HEK293 (cell line): ENCODE measurements around the gene DCD.
A peak's percentile ranks its signal among the peaks of the same experiment; 100 is the strongest.

ENCODE experiments used
- CTCF ChIA-PET: fragments of 350-600 bp; formaldehyde crosslinking; extraction: SDS; loops from one replicate; lab custom pipeline; 2021; ENCODE audit warnings: antibody characterized with exemption; lab: Yijun Ruan, JAX
- POLR2A ChIA-PET: fragments of 300-600 bp; formaldehyde crosslinking; extraction: SDS; loops from one replicate; lab custom pipeline; 2020; ENCODE audit warnings: antibody characterized with exemption, inconsistent platforms; lab: Yijun Ruan, JAX
- H3K27ac ChIP-seq: fragments of 200-500 bp; sonication (Bioruptor generic); 2 replicates; pipeline ENCODE4 v1.5.1; 2014; ENCODE audit warnings: low read depth, low read length, control low read depth, inconsistent platforms; ENCODE audit errors: extremely low read depth
- H3K36me3 ChIP-seq, 2 experiments: fragments of 200-500 bp in 1 of 2; sonication (Bioruptor generic) in 1 of 2; 1 replicate in 1 of 2; 2 replicates in 1 of 2; pipeline ENCODE4 v1.5.1; 2014 to 2017; ENCODE audit warnings: inconsistent platforms in 2 of 2, low read length in 2 of 2; ENCODE audit not compliant: control insufficient read depth in 2 of 2, insufficient read depth in 1 of 2
- H3K4me1 ChIP-seq: fragments of 200-500 bp; sonication (Bioruptor generic); 2 replicates; pipeline ENCODE4 v1.5.1; 2014; ENCODE audit warnings: mild to moderate bottlenecking, low read length, inconsistent platforms; ENCODE audit not compliant: control insufficient read depth, insufficient read depth
- H3K4me3 ChIP-seq: 2 replicates; pipeline ENCODE4 v1.5.1; 2011; ENCODE audit warnings: low read depth, mild to moderate bottlenecking, control low read depth, low read length, moderate library complexity
- H3K9me3 ChIP-seq: fragments of 200-500 bp; sonication (Bioruptor generic); 2 replicates; pipeline ENCODE4 v1.5.1; 2014; ENCODE audit warnings: low read depth, low read length, inconsistent platforms; ENCODE audit not compliant: control insufficient read depth, insufficient read depth
- FEZF1 ChIP-seq: fragments of 450-650 bp; formaldehyde crosslinking; IDR thresholded peaks from 2 replicates; pipeline ENCODE4 v1.5.1; 2016; ENCODE audit warnings: missing biosample characterization, missing genetic modification characterization
- HOXC10 ChIP-seq: sonication (generic); formaldehyde crosslinking; IDR thresholded peaks from 2 replicates; pipeline ENCODE4 v1.8.1; 2023; ENCODE audit warnings: mild to moderate bottlenecking, missing genetic modification reagents
- KLF1 ChIP-seq: fragments of 450-650 bp; formaldehyde crosslinking; IDR thresholded peaks from 2 replicates; pipeline ENCODE4 v1.5.1; 2016; ENCODE audit warnings: missing biosample characterization, missing genetic modification characterization
- KLF8 ChIP-seq: fragments of 450-650 bp; formaldehyde crosslinking; IDR thresholded peaks from 2 replicates; pipeline ENCODE4 v1.5.1; 2016; ENCODE audit warnings: missing biosample characterization, missing genetic modification characterization
- RBAK ChIP-seq: fragments of 450-650 bp; formaldehyde crosslinking; IDR thresholded peaks from 2 replicates; pipeline ENCODE4 v1.5.1; 2016; ENCODE audit warnings: missing biosample characterization, missing genetic modification characterization
- ZBTB17 ChIP-seq: fragments of 450-650 bp; formaldehyde crosslinking; IDR thresholded peaks from 2 replicates; pipeline ENCODE4 v1.5.1; 2016; ENCODE audit warnings: missing biosample characterization, missing genetic modification characterization
- ZBTB21 ChIP-seq: fragments of 450-650 bp; formaldehyde crosslinking; IDR thresholded peaks from 2 replicates; pipeline ENCODE4 v1.5.1; 2017; ENCODE audit warnings: missing biosample characterization, missing genetic modification characterization
- ZBTB48 ChIP-seq: fragments of 450-650 bp; formaldehyde crosslinking; IDR thresholded peaks from 2 replicates; pipeline ENCODE4 v1.5.1; 2016; ENCODE audit warnings: missing biosample characterization, missing genetic modification characterization
- ZBTB7A ChIP-seq: fragments of 450-650 bp; formaldehyde crosslinking; IDR thresholded peaks from 2 replicates; pipeline ENCODE4 v1.5.1; 2016; ENCODE audit warnings: low read depth, missing biosample characterization, missing genetic modification characterization
- ZFP41 ChIP-seq: fragments of 450-650 bp; formaldehyde crosslinking; IDR thresholded peaks from 2 replicates; pipeline ENCODE4 v1.5.1; 2016; ENCODE audit warnings: missing biosample characterization, missing genetic modification characterization, borderline replicate concordance
- ZIC2 ChIP-seq: fragments of 450-650 bp; formaldehyde crosslinking; IDR thresholded peaks from 2 replicates; pipeline ENCODE4 v1.5.1; 2016; ENCODE audit warnings: missing biosample characterization, missing genetic modification characterization
- ZNF132 ChIP-seq: fragments of 450-650 bp; formaldehyde crosslinking; IDR thresholded peaks from 2 replicates; pipeline ENCODE4 v1.5.1; 2017; ENCODE audit warnings: missing biosample characterization, missing genetic modification characterization, borderline replicate concordance
- ZNF16 ChIP-seq: fragments of 450-650 bp; formaldehyde crosslinking; IDR thresholded peaks from 2 replicates; pipeline ENCODE4 v1.5.1; 2016; ENCODE audit warnings: low read depth, missing biosample characterization, missing genetic modification characterization
- ZNF223 ChIP-seq: fragments of 450-650 bp; formaldehyde crosslinking; IDR thresholded peaks from 2 replicates; pipeline ENCODE4 v1.5.1; 2016; ENCODE audit warnings: missing biosample characterization, missing genetic modification characterization
- ZNF302 ChIP-seq: fragments of 450-650 bp; formaldehyde crosslinking; IDR thresholded peaks from 2 replicates; pipeline ENCODE4 v1.5.1; 2016; ENCODE audit warnings: missing biosample characterization, missing genetic modification characterization, low read depth
- ZNF311 ChIP-seq: fragments of 450-650 bp; formaldehyde crosslinking; IDR thresholded peaks from 2 replicates; pipeline ENCODE4 v1.5.1; 2017; ENCODE audit warnings: missing biosample characterization, missing genetic modification characterization, borderline replicate concordance
- ZNF341 ChIP-seq: fragments of 450-650 bp; formaldehyde crosslinking; IDR thresholded peaks from 2 replicates; pipeline ENCODE4; 2016; ENCODE audit warnings: low read depth, missing biosample characterization, missing genetic modification characterization
- ZNF560 ChIP-seq: fragments of 450-650 bp; formaldehyde crosslinking; IDR thresholded peaks from 2 replicates; pipeline ENCODE4 v1.5.1; 2017; ENCODE audit warnings: missing biosample characterization, missing genetic modification characterization, borderline replicate concordance
- ZNF561 ChIP-seq: fragments of 450-650 bp; IDR thresholded peaks from 2 replicates; pipeline ENCODE4 v1.5.1; 2018; ENCODE audit warnings: missing biosample characterization, missing genetic modification characterization, borderline replicate concordance
- ZNF610 ChIP-seq: fragments of 450-650 bp; formaldehyde crosslinking; IDR thresholded peaks from 2 replicates; pipeline ENCODE4 v1.5.1; 2016; ENCODE audit warnings: missing biosample characterization, missing genetic modification characterization, borderline replicate concordance
- ZNF623 ChIP-seq: fragments of 450-650 bp; formaldehyde crosslinking; IDR thresholded peaks from 2 replicates; pipeline ENCODE4 v1.5.1; 2016; ENCODE audit warnings: missing biosample characterization, missing genetic modification characterization
- ZNF670 ChIP-seq: fragments of 450-650 bp; formaldehyde crosslinking; IDR thresholded peaks from 2 replicates; pipeline ENCODE4 v1.5.1; 2016; ENCODE audit warnings: missing biosample characterization, missing genetic modification characterization, low read depth
- ZNF776 ChIP-seq: fragments of 450-650 bp; formaldehyde crosslinking; IDR thresholded peaks from 2 replicates; pipeline ENCODE4 v1.5.0; 2017; ENCODE audit warnings: missing biosample characterization, missing genetic modification characterization, borderline replicate concordance
- ZNF791 ChIP-seq: fragments of 450-650 bp; formaldehyde crosslinking; IDR thresholded peaks from 2 replicates; pipeline ENCODE4 v1.5.1; 2016; ENCODE audit warnings: missing biosample characterization, missing genetic modification characterization
- TF ChIP-seq, protein P1 (sequence below): fragments of 450-650 bp; formaldehyde crosslinking; IDR thresholded peaks from 2 replicates; pipeline ENCODE4 v1.5.1; 2016; ENCODE audit warnings: missing biosample characterization, missing genetic modification characterization
- TF ChIP-seq, protein P2 (sequence below): fragments of 450-650 bp; formaldehyde crosslinking; IDR thresholded peaks from 2 replicates; pipeline ENCODE4 v1.5.1; 2017; ENCODE audit warnings: missing biosample characterization, missing genetic modification characterization
- TF ChIP-seq, protein P3 (sequence below): fragments of 450-650 bp; formaldehyde crosslinking; IDR thresholded peaks from 2 replicates; pipeline ENCODE4 v1.5.1; 2016; ENCODE audit warnings: missing biosample characterization, missing genetic modification characterization, borderline replicate concordance

Gene DCD

DNA sequence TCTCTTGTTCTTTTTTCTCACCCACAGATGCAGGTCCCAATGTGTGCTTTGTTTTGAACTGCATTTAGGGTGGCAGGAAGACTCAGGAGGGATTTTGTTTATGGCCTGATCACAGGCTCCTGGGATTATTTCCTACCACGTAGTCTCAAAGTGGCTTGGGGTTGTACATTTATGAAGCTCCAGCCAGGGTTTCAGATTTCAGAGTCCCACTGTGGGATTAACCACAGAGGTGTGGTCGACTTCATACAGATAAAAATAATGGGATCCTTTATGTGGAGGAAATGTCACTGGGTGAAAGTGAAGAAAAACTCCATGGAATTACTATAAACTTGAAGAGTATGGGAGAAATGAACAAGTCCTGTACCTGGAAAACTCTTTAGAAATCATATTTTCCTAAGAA is 45.5 kb downstream of the DCD start (continued):
- TF ChIP-seq ZFP41 (no peak), ZBTB21 (tag by site-specific recombination) (no peak), KLF8 (no peak), KLF1 (peak; percentile 58), ZNF776 (tag by site-specific recombination) (no peak), ZNF223 (no peak), ZNF302 (no peak), ZBTB7A (tag by site-specific recombination) (no peak), FEZF1 (tag by site-specific recombination) (peak; percentile 74), ZNF560 (tag by site-specific recombination) (no peak), ZIC2 (tag by site-specific recombination) (peak; percentile 56; the same call in 1 of the 2 replicates), ZBTB48 (tag by site-specific recombination) (no peak)

DNA sequence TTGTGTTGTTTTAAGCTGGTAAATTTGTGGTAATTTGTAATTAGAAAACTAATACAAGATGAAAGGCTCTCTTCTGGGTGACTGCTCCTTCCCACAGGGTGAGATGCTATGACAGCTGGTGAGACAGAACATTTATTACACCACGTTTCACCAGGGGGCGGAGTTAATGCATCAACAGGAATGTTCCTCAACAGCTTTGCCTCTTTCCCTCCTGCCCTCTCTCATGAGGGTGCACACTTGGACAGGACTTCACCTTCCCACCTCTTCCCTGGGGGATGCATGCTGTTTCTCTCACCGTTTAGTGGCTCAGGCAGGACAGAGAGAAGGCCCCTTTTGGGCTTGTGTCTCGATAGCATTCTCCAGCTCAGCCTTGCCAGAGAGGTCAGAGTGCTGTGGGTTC is 46.3 kb downstream of the DCD start:
- Histone ChIP-seq H3K36me3 (no peaks in the 10 kb centered on the region), H3K4me1 (no peaks in the 10 kb centered on the region), H3K27ac (no peak overlapping the region), H3K4me3 (no peak overlapping the region), H3K9me3 (no peaks in the 10 kb centered on the region)
- TF ChIP-seq ZNF311 (tag by site-specific recombination) = no peak
- no peak for TF ChIP-seq ZNF561 (tag by site-specific recombination)
- peak; percentile 89 for TF ChIP-seq ZIC2 (tag by site-specific recombination)
- 0 out of 2 replicates have a peak, but pooled peaks have one; percentile 30 for TF ChIP-seq ZBTB17 (tag by site-specific recombination)
- POLR2A ChIA-PET = no interaction called here
- CTCF ChIA-PET = interaction anchor here (0.6 to 5.6 kb wide), 15 partner anchors 10 to 356 kb away, joined by 3 to 26 read pairs (median 4); no protein-coding TSS in a partner anchor

DNA sequence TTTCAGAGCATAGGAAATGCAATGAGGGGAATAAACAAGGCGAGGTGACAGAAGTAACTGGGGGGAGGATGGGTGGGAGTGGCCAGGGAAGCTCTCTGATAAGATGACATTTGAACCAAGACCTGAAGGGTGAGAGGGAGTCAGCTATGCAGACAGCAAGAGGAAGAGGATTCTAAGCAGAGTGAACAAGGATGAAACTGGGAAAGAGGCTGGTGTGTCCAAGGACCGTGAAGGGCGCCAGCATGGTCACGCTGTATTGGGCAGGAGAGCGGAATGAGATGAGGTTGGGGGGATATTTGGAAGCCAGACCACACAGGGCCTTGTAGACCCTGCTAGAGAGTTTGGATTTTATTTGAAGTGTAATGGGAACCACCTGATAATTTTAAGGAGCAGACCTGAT is 49.2 kb downstream of the DCD start:
- Histone ChIP-seq H3K9me3 (no peaks in the 10 kb centered on the region), H3K27ac (no peak overlapping the region), H3K36me3 (no peaks in the 10 kb centered on the region), H3K4me3 (no peak overlapping the region), H3K4me1 (no peaks in the 10 kb centered on the region)
- CTCF ChIA-PET = interaction anchor here (0.6 to 5.7 kb wide), 15 partner anchors 12 to 675 kb away, joined by 3 to 64 read pairs (median 4); partner anchors contain the start of gene LACRT
- POLR2A ChIA-PET = no interaction called here
- TF ChIP-seq, protein P1, sequence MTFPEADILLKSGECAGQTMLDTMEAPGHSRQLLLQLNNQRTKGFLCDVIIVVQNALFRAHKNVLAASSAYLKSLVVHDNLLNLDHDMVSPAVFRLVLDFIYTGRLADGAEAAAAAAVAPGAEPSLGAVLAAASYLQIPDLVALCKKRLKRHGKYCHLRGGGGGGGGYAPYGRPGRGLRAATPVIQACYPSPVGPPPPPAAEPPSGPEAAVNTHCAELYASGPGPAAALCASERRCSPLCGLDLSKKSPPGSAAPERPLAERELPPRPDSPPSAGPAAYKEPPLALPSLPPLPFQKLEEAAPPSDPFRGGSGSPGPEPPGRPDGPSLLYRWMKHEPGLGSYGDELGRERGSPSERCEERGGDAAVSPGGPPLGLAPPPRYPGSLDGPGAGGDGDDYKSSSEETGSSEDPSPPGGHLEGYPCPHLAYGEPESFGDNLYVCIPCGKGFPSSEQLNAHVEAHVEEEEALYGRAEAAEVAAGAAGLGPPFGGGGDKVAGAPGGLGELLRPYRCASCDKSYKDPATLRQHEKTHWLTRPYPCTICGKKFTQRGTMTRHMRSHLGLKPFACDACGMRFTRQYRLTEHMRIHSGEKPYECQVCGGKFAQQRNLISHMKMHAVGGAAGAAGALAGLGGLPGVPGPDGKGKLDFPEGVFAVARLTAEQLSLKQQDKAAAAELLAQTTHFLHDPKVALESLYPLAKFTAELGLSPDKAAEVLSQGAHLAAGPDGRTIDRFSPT (tag by site-specific recombination) = no peak
- no peak for TF ChIP-seq ZNF341
- no peak for TF ChIP-seq ZNF16
- no peak for TF ChIP-seq RBAK (tag by site-specific recombination)
- no peak for TF ChIP-seq HOXC10 (CRISPR knock-in tag)
- TF ChIP-seq ZNF670 (tag by site-specific recombination) = no peak
- TF ChIP-seq ZNF623 (tag by site-specific recombination) = no peak
- TF ChIP-seq ZNF610 = no peak
- TF ChIP-seq ZNF311 (tag by site-specific recombination) = no peak
- TF ChIP-seq, protein P2, sequence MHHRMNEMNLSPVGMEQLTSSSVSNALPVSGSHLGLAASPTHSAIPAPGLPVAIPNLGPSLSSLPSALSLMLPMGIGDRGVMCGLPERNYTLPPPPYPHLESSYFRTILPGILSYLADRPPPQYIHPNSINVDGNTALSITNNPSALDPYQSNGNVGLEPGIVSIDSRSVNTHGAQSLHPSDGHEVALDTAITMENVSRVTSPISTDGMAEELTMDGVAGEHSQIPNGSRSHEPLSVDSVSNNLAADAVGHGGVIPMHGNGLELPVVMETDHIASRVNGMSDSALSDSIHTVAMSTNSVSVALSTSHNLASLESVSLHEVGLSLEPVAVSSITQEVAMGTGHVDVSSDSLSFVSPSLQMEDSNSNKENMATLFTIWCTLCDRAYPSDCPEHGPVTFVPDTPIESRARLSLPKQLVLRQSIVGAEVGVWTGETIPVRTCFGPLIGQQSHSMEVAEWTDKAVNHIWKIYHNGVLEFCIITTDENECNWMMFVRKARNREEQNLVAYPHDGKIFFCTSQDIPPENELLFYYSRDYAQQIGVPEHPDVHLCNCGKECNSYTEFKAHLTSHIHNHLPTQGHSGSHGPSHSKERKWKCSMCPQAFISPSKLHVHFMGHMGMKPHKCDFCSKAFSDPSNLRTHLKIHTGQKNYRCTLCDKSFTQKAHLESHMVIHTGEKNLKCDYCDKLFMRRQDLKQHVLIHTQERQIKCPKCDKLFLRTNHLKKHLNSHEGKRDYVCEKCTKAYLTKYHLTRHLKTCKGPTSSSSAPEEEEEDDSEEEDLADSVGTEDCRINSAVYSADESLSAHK (tag by site-specific recombination) = no peak
- no peak for TF ChIP-seq ZNF132 (tag by site-specific recombination)
- TF ChIP-seq, protein P3, sequence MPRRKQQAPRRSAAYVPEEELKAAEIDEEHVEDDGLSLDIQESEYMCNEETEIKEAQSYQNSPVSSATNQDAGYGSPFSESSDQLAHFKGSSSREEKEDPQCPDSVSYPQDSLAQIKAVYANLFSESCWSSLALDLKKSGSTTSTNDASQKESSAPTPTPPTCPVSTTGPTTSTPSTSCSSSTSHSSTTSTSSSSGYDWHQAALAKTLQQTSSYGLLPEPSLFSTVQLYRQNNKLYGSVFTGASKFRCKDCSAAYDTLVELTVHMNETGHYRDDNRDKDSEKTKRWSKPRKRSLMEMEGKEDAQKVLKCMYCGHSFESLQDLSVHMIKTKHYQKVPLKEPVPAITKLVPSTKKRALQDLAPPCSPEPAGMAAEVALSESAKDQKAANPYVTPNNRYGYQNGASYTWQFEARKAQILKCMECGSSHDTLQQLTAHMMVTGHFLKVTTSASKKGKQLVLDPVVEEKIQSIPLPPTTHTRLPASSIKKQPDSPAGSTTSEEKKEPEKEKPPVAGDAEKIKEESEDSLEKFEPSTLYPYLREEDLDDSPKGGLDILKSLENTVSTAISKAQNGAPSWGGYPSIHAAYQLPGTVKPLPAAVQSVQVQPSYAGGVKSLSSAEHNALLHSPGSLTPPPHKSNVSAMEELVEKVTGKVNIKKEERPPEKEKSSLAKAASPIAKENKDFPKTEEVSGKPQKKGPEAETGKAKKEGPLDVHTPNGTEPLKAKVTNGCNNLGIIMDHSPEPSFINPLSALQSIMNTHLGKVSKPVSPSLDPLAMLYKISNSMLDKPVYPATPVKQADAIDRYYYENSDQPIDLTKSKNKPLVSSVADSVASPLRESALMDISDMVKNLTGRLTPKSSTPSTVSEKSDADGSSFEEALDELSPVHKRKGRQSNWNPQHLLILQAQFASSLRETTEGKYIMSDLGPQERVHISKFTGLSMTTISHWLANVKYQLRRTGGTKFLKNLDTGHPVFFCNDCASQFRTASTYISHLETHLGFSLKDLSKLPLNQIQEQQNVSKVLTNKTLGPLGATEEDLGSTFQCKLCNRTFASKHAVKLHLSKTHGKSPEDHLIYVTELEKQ (tag by site-specific recombination) = no peak
- TF ChIP-seq ZNF791 (tag by site-specific recombination) = no peak
